Suppressor macrophage (primary cell): ENCODE data around the gene GFPT2.

Experiments used
- DNase-seq, 4 experiments: peaks; one replicate each; pipeline ENCODE4 v3.0.0-alpha.2; 2020 to 2022

GFPT2 gene

DNA sequence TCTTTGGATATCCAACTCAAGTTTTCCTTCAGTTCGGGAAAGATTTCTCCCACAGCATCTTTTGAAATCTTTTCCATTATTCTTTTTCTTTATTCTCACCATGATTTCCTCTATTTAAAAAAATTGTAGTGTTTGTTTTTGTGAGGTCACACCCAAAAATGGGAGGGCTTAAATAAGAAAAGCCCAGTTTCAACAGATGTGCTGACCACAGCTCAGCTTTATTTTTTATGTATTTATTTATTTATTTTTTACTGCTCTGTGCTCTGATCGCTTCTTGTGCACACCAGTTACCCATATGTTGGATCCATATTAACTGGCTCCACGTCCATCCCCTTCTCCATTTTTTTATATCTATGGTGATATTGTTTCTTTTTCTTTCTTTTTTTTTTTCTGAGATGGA, 20.3 kb downstream of the GFPT2 start:
- DNase-seq: no peak

DNA sequence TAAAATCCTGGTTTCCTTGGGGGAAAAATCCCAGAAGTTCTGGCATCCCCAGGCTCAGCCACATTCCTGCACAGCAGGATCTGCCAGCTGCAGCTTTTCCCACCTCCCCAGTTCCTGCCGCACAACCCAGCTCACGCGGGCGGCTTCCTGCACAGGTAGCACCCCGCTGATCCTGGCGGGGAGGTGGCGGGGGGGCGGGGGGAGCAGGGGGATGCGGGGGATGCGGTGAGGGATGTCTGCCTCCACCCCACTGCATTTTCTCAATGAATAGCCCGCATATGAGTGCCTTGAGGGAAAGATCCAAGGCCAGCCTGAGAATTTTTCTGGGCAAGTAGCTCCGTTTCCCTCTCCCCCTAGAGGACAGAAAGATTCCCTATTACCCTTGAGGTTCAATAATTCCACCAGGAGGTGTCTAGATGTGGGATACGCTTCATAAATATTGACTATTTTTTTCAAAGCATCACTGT, 21.1 kb downstream of the GFPT2 start:
- no peak for DNase-seq

GRCh38 chr5:180331647-180331950, 21.5 kb downstream of the GFPT2 start:
- no peak for DNase-seq

GRCh38 chr5:180330810-180331646, 22.1 kb downstream of the GFPT2 start:
- peak in 1 of 4 experiments; percentile 20 for DNase-seq

GRCh38 chr5:180330270-180330648, 22.9 kb downstream of the GFPT2 start:
- no peak for DNase-seq

DNA sequence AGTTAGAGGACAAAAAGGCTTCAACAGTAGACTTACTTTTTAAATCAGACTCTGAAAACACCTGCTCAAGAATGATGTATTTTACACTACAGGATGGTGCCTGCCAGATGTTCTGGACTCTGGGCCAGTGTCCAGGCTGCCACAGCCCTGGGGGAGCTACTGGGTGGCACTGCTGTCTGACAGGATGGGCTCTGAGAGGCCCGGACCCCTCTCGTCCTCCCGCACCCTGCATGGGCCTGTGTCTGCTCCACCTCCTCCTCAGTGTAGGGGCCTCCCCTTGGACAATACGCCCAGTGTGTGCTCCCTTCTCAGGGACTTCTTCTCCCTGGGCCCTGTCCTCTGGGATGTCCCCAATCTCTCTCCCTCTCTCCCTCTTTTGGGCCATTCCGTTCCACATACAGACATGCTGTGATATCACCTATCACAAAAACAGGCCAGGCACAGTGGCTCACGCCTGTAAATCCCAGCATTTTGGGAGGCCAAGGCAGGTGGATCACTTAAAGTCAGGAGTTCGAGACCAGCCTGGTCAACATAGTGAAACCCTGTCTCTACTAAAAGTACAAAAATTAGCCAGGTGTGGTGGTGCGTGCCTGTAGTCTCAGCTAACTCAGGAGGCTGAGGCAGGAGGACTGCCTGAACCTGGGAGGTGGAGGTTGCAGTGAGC, 23.4 kb downstream of the GFPT2 start:
- DNase-seq: no peak

GRCh38 chr5:180329138-180329435, 24.0 kb downstream of the GFPT2 start:
- DNase-seq: no peak

- DNase-seq: peak; percentile 88 to 96 (median 94)
Observed at GRCh38 chr5:180328296-180329137, 24.6 kb downstream of the GFPT2 start.

- no peak for DNase-seq
Observed at GRCh38 chr5:180326989-180327565, 26.1 kb downstream of the GFPT2 start.

DNA sequence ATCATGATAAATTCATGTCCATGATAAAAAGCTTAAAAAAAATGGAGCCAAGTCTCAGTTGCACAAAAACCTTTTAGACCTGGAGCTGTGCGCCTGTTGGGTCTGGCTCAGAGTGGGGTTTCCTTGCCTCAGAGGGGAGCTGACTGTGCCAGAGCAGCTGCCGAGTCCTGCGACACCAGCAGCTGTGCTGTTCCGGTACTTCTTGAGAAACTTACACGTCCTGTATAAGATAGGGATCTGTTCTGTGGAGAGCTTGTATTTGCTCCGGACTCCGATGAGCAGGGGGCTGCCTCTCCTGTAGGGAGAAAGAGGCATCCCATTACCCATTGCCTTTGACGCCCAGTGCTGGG, 28.6 kb downstream of the GFPT2 start:
- DNase-seq: no peak

DNA sequence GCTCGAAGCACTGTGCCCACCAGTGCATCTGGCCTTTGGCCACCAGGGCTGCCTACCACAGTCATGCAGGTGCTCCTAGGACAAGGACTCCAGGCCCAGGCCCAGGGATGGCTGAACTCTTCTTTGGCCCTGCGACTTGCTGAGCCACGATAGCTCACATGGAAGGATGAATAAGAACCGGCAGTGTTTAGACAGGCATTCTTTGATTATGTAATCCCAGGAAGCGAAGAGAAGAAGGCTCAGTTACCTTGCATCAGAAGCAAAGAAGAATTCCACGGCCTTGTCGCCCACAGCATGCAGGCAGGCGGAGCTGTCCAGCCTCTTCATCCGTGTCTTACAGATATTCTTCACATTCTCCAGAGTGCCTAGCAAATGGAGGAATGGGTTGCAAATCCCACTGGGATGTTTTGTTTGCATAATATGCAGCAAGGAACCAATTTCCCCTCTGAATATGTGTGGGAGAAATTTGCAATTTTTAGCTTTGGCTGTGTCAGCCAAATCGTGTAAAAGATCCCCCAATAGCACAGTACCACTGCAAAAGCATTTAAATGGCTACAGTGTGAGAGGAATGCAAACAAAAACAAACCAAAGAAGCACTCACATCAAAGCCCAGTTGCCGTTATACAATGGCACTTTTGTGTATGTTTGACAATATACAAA, 29.1 kb downstream of the GFPT2 start:
- DNase-seq: peak; percentile 18 to 57 (median 52)

GRCh38 chr5:180323160-180323559, 30.0 kb downstream of the GFPT2 start:
- DNase-seq: no peak

GRCh38 chr5:180318456-180319089, 34.6 kb downstream of the GFPT2 start:
- no peak for DNase-seq

DNA sequence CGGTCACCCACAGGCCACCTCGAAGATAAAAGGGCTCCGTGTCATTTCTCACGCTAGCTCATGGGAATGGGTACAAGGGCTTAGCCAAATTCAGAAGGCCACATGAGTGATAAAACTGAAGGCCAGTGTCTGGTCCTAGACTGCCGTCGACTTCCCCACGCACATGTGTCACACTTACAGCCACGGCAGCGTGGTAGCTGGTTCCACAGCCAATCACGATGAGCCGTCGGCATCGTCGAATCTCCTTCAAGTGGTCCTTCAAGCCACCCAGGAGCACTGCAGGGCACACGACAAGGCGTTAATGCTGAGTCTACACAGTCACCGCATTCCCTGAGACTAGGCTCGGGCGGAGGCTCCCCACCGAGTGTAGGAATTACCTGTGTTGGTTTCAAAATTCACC, 36.5 kb downstream of the GFPT2 start:
- no peak for DNase-seq

DNA sequence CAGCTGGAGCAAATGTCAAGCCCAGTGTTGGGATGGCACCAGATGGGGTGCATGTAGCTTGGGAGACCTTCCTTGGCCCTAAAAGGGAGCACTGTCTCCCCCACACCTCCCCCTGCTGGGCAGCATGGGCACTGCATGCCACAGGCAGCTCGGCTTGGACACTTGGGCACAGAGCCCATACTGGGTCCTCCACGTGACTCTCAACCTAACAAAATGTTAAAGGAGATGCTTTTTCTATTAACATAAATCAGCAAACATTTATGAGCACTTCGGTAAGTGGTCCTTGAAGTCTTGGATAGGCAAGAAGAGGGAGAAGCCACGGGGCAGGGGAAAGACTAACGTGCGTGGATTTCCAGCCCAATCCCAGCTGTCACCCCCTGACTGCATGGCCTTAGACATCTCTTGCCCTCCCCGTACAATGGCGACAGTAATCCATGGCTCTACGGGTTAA, 37.3 kb downstream of the GFPT2 start:
- DNase-seq: peak; percentile 75 to 89 (median 78)

DNA sequence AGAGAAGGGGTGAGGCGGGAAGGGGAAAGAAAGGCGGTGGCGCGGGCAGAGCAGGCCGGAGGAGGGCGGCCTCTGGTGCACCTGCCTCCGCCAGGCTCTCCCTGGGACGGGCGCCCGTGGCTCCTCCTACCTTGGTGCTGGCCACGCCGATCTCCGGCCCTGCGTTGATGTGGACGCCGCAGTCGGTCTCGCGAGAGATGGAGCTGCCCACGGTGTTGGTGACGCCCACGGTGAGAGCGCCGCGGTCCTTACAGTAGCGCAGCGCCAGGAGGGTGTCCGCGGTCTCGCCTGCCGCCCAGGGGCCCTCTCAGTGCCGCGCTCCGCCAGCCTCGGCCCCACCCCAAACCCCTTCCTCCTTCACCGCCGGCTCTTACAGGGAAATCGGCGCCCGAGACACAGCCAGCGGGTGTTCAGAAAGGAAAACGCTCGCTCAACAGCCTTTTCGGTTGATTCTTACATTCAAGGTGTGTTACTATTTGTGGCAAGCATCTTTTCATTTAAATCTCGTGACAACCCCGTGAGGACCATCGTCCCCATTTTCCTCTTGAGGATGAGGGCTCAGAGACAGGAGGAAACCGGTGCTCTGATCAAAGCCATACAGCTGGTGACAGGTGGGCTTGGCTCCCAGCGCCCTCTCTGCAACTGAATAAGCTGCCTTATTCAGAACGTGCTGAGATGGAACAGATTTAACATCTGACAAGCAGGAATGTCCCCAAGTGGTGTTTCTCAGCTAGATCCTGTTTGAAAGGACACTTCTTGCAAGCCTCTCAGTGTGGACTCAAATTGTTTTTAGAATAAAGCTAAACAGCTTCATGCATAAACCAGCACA, 39.2 kb downstream of the GFPT2 start:
- peak in 3 of 4 experiments; percentile 89 to 97 (median 93) for DNase-seq

- no peak for DNase-seq
Observed at GRCh38 chr5:180311216-180311615, 41.9 kb downstream of the GFPT2 start.

GRCh38 chr5:180306796-180307195, 46.3 kb downstream of the GFPT2 start:
- no peak for DNase-seq

DNA sequence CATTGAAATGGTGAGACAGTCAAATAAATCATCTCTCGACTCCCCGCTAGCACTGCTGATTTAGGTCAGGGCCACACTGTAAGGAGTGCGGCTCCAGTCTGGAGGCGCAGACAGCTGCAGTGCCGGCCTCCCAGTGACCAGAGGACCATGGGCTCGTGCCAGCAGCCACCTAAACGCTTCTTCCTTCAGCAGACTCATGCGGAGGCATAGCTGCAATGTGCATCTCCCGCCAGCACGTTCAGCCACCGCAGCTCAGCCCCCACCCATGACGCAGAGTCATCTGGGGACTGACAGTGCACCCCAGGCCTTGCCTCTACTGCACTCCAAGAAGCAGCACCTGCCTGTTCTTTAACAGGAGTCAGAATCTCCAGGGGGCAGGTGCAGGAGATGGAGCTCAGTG, 47.7 kb downstream of the GFPT2 start:
- no peak for DNase-seq

DNA sequence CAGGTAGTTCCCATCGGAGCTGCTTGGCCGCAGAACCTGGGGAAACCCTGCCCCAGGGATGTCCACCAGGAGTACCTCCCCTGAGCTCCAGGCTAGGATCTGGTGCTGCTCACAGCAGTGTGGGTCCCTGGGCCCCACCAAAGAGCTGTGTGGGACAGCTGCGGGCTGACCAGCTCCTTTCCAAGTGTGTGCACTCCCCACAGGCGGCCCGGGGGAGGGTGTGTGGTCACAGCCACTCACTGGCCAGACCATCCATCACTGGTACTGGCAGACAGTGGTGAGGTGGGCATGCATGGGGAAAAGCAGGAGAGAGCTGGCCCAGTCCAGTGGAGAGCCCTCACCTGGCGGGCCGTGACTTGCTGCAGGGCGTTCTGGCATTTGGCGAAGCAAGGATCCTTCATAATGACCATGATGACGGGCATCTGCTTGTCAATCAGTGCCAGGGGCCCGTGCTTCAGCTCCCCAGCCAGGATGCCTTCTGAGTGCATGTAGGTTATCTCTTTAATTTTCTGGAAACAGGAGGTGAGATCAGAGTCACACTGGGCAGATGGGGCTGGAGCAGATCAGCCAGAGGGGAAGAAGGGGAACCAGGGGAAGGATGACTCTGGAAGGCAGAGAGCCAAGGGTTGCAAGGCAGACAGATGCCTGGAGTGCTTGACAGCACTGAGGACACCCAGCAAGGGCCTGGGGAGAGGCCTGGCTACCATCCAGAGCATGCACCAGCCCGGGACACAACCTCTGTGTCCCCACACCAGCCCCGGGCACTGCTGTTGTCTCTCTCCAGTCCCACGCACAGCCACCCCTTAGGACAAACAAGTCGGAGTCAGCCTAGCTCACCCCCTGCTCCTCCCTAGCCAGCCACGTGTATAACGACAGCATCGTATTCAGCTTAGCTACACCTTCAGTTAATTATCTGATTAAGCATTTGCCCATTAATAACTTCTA, 48.4 kb downstream of the GFPT2 start:
- no peak for DNase-seq
